Tibial nerve (tissue), 4 donors: ENCODE results near the gene C22orf15. TPM values are rescaled to one million over a fixed set of nuclear protein-coding genes. Genes with fewer than 3 reads are reported as not detected.

ENCODE experiments used
- DNase-seq, 2 donors: peaks; one replicate each; pipeline ENCODE4 v3.0.0-alpha.2; 2019; ENCODE audit warnings: low spot score in 2 of 2
- H3K27ac ChIP-seq, 4 donors: fragments of 200-600 bp; sonication (generic) in 3 of 4; one replicate each; pipeline ENCODE4 v1.5.1; 2017 to 2019; ENCODE audit warnings: mild to moderate bottlenecking in 1 of 4
- H3K27me3 ChIP-seq, 2 donors: fragments of 200-600 bp; sonication (generic) in 1 of 2; one replicate each; pipeline versions ENCODE4 v1.5.1 to v1.6.0; 2017 to 2019
- H3K36me3 ChIP-seq, 3 donors: fragments of 200-600 bp; sonication (generic); one replicate each; pipeline ENCODE4 v1.5.1; 2018 to 2019
- H3K4me1 ChIP-seq, 4 donors: fragments of 200-600 bp; sonication (generic) in 3 of 4; one replicate each; pipeline ENCODE4 v1.5.1; 2017 to 2019
- H3K4me3 ChIP-seq, 4 donors: fragments of 200-600 bp; sonication (generic) in 3 of 4; one replicate each; pipeline ENCODE4 v1.5.1; 2017 to 2019; ENCODE audit warnings: mild to moderate bottlenecking in 1 of 4, moderate library complexity in 1 of 4
- H3K9me3 ChIP-seq, 4 donors: fragments of 200-600 bp; sonication (generic) in 3 of 4; one replicate each; pipeline ENCODE4 v1.5.1; 2017 to 2019
- CTCF ChIP-seq, 5 experiments: fragments of 200-600 bp in 3 of 5; fragments of 450-650 bp in 2 of 5; sonication (generic) in 3 of 5; IDR thresholded peaks; one replicate each; pipeline ENCODE4 v1.5.1; 2016 to 2019; ENCODE audit warnings: antibody characterized with exemption in 5 of 5, mild to moderate bottlenecking in 3 of 5, moderate library complexity in 2 of 5
- EP300 ChIP-seq, 2 donors: sonication (generic); formaldehyde crosslinking; IDR thresholded peaks; one replicate each; pipeline ENCODE4 v1.6.1; 2017; ENCODE audit warnings: antibody characterized with exemption in 2 of 2, mild to moderate bottlenecking in 1 of 2
- POLR2A ChIP-seq, 2 donors: fragments of 450-650 bp; IDR thresholded peaks; one replicate each; pipeline ENCODE4 v1.6.1; 2017; ENCODE audit warnings: antibody characterized with exemption in 2 of 2, mild to moderate bottlenecking in 2 of 2, moderate library complexity in 2 of 2
- WGBS, 2 donors: methylation state at CpG; one replicate each; pipeline ENCODE4 v1.1.5; 2018; 5-methylcytosine and 5-hydroxymethylcytosine counted together
- total RNA-seq, 4 donors: library from RNA; depleted of rRNA; stranded (reverse); fragments of >200 nt; gene quantifications; one replicate each; pipeline ENCODE4 v1.1.0, GENCODE V29; 2016

Gene C22orf15
- total RNA-seq, 4 donors from 2014 or later: 0.44 TPM; not detected in 3

- TF ChIP-seq EP300 (IDR thresholded peaks at IDR 0.05) (peak in 1 of 2 donors; percentile 43), POLR2A (IDR thresholded peaks at IDR 0.05) (peak in 1 of 2 donors; percentile 53), CTCF (IDR thresholded peaks at IDR 0.05) (peak in 2 of 5 experiments; percentile 11 to 26)
- Histone ChIP-seq H3K27me3 (no peaks in the 10 kb centered on the region), H3K9me3 (no peaks in the 10 kb centered on the region), H3K4me3 (peak within 1 kb of the TSS; percentile 53 to 92 (median 71)), H3K27ac (peak within 1 kb of the TSS; percentile 50 to 95 (median 92)), H3K4me1 (peaks cover 0 to 20% (median 7%) of the 10 kb centered on the region in 4 donors), H3K36me3 (peaks cover 0 to under 1% (median 0%) of the 10 kb centered on the region in 3 donors)
- peak; percentile 72 to 73 for DNase-seq
- WGBS, 2 donors: 0% methylated on average over 10 to 45 of the region's 78 CpGs
These were observed 11.9 kb upstream of the C22orf15 start, which contains the start of gene ZNF70 for GRCh38 chr22:23750714-23751440. ZNF70 (minus strand) TSS chr22:23751112; CDS start chr22:23745140, 5,972 bp downstream.

- peak overlapping the region; percentile 53 to 92 (median 68) for H3K4me3 ChIP-seq
- H3K4me1 ChIP-seq: peaks cover 0 to 20% (median 7%) of the 10 kb centered on the region in 4 donors
- H3K36me3 ChIP-seq: no peaks in the 10 kb centered on the region
- DNase-seq: no peak
- peak overlapping the region; percentile 50 to 95 (median 92) for H3K27ac ChIP-seq
- H3K9me3 ChIP-seq: no peaks in the 10 kb centered on the region
- TF ChIP-seq EP300 (IDR thresholded peaks at IDR 0.05) (no peak), POLR2A (IDR thresholded peaks at IDR 0.05) (no peak), CTCF (IDR thresholded peaks at IDR 0.05) (no peak)
- H3K27me3 ChIP-seq: no peaks in the 10 kb centered on the region
- WGBS, 2 donors: 31 to 34% methylated on average over 20 to 22 of the region's 22 CpGs
These were observed 11.3 kb upstream of the C22orf15 start for GRCh38 chr22:23751441-23751996.

GRCh38 chr22:23752090-23752691 is 10.6 kb upstream of the C22orf15 start:
- TF ChIP-seq CTCF (IDR thresholded peaks at IDR 0.05): no peak
- TF ChIP-seq EP300 (IDR thresholded peaks at IDR 0.05): no peak
- TF ChIP-seq POLR2A (IDR thresholded peaks at IDR 0.05): no peak
- peak overlapping the region in 2 of 4 donors; percentile 77 to 92 for H3K4me3 ChIP-seq

DNA sequence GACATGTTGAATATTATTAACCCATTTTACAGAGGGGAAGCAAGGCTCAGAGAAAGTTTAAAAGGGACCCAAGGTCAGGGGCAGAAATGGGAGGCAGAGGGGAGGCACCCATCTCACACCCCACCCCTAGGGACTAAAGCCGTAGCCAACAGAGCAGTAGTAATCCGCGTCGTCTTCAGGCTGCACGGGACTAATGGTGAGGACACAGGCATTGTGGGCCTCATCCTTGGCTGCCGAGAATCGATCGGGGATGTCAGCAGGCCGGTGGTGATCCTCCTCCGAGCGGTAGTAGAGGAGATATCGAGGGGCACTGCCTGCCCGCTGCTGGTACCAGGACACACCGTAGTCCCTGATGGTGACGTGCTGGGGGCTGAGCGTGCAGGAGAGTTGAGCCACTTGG is 10.0 kb upstream of the C22orf15 start:
- TF ChIP-seq CTCF (IDR thresholded peaks at IDR 0.05): no peak
- TF ChIP-seq EP300 (IDR thresholded peaks at IDR 0.05): no peak
- TF ChIP-seq POLR2A (IDR thresholded peaks at IDR 0.05): no peak
- DNase-seq: no peak
- Histone ChIP-seq H3K4me1 (peaks cover 0 to 20% (median 7%) of the 10 kb centered on the region in 4 donors), H3K4me3 (peak overlapping the region in 1 of 4 donors; percentile 31), H3K27me3 (no peaks in the 10 kb centered on the region), H3K36me3 (no peaks in the 10 kb centered on the region), H3K9me3 (no peaks in the 10 kb centered on the region), H3K27ac (no peak overlapping the region)
- 86 to 92% methylated on average over 15 to 16 of the region's 16 CpGs for WGBS, 2 donors

More at GRCh38 chr22:23752090-23752691, 10.6 kb upstream of the C22orf15 start:
- Histone ChIP-seq H3K27ac (peak overlapping the region in 1 of 4 donors; percentile 95), H3K36me3 (no peaks in the 10 kb centered on the region), H3K9me3 (no peaks in the 10 kb centered on the region), H3K27me3 (no peaks in the 10 kb centered on the region), H3K4me1 (peaks cover 0 to 20% (median 7%) of the 10 kb centered on the region in 4 donors)
- WGBS, 2 donors: 75 to 85% methylated on average over 5 to 9 of the region's 9 CpGs
- no peak for DNase-seq
